AG20443 (cell line): Measurements from ENCODE around the gene RNF222.

ENCODE experiments used
- DNase-seq: peaks from one replicate; pipeline ENCODE4 v3.0.0; 2012; ENCODE audit warnings: low spot score, mixed read lengths

RNF222 gene

DNA sequence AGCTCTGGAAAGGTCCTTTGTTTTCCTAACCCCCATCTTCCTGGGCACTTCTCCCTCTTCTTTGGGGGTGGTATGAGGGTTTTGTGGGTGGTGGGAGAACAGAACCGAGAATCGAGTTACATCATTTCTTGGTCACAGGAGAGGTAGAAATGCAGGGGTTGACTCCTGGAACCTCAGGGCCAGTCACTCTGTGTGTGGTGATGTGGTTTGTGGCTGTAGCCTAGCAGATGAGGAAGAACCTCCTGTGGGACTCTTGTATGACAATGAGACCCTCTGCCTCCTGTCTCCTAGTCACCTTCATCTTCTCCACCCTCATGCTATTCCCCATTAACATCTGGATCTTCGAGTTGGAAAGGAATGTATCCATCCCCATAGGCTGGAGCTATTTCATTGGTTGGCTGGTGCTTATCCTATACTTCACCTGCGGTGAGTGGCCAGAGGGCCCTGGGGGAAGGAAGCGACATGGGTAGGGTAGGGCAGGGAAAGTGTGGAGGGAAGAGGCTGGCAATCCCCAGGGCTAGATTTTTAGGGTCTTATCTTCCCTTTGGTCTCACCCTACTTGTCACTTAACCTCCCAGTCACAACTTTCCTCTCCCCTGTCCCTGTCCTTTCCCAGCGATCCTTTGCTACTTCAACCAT, 52.5 kb downstream of the RNF222 start:
- no peak for DNase-seq

DNA sequence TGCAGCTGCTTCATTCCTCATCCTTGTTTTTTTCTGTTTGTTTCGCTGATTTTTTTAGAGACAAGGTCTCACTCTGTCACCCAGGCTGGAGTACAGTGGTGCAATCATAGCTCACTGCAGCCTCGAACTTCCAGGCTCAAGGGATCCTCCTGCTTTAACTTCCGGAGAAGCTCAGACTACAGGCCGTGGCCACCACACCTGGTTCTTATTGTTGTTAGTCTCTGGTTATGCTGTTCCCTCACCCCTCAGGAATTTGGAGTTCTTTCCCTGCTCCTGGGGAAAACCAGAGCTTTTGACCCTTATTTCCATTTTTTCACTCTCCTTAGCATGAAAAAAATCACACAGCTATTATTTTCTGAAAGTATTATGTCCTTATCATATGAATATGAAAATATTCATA, 56.2 kb downstream of the RNF222 start:
- DNase-seq: no peak
